T-helper 1 cell treated with Interleukin-12 subunit alpha and Interleukin-12 subunit beta and Interleukin-4 antibody, amounts not matched to agents 30 ng/mL and 1 ng/mL, for 36 hours (primary cell): ENCODE data around the gene LRRC74B. TPM values are rescaled to one million over a fixed set of nuclear protein-coding genes. Genes with fewer than 3 reads are reported as not detected.
"Not testable (repeated sequence)": the region's sequence is repeated elsewhere in the genome, so short reads cannot be mapped to it uniquely, and the experiment has no call there.

Experiments used
- intact Hi-C: fragments of 100-400 bp; cut with micrococcal nuclease; formaldehyde crosslinking; loops from one replicate; pipeline ENCODE4 v1.15.1; 2024
- total RNA-seq: library from RNA; stranded (reverse); gene quantifications from 2 replicates; pipeline ENCODE4 v1.2.3, GENCODE V29; 2022

Gene LRRC74B
- total RNA-seq, 1 donor from 2014 or later = not detected

DNA sequence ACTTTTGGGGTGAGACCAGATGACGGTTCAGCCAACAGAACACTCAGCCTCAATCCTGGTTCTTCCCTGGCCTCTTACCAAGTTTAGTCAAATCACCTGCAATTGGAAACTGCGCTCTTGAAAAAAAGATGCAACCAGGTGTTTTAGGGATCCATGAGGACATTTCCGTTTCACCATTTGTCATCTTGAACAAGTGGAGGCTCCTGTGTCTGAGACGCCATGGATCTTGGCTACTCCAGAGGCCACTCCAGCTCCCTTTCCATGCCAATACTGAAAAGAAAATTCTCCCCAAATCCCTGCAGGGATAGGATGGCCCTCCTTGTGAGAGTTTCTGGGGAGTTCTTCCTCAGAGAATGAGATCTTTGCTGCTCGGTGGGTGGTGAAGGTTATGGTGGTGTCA lies 27.7 kb downstream of the LRRC74B start:
- intact Hi-C loops = no loop called here

GRCh38 chr22:21074102-21074715 lies 28.5 kb downstream of the LRRC74B start:
- intact Hi-C loops = no loop called here

DNA sequence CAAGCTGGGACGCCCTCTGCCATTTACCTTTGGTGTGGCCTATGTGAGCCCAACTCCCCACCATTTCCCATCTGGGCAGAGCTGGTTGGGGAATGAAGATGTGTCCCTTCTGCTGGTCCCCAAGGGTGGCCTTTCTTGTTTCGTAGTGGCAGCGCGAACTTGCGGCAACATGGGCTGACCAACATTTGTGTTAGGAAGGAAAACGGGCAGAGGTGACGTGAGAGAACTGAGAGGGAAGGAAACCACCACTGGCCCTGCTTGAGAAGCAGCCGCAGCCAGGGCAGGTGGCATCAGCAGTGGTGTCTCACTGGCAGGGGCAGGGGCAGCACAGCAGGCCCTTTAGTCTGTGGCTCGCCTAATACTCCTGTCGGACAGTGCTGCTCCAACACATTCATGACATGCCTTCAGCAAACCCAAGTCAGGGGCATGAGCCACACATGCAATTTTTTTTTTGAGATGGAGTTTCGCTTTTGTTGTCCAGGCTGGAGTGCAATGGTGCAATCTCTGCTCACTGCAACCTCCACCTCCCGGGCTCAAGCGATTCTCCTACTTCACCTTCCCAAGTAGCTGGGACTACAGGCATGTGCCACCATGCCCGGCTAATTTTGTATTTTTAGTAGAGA lies 29.9 kb downstream of the LRRC74B start:
- intact Hi-C loops = no loop called here

GRCh38 chr22:21076912-21077625 lies 31.3 kb downstream of the LRRC74B start:
- intact Hi-C loops = no loop called here

- intact Hi-C loops = no loop called here
These were observed 32.2 kb downstream of the LRRC74B start for GRCh38 chr22:21077884-21078508.

- intact Hi-C loops = no loop called here
These were observed 33.2 kb downstream of the LRRC74B start for GRCh38 chr22:21078916-21079315.

DNA sequence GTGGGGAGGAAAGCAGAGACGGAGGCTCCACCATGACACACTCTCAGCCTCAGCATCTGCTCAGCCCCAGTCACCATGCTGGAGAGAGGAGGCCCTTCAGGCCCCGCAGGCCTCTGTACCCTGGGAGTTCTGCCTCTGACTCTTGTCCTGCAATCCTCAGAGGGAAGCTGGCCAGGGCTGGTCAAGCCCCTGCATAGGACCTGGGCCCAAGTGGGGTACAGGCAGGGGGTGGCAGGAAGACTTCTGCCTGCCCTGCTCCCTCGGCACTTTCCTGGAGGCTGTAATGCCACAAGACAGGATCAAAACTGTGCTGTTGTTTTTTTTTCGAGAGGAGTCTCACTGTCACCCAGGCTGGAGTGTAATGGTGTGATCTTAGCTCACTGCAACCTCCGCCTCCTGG lies 33.7 kb downstream of the LRRC74B start:
- intact Hi-C loops = no loop called here

DNA sequence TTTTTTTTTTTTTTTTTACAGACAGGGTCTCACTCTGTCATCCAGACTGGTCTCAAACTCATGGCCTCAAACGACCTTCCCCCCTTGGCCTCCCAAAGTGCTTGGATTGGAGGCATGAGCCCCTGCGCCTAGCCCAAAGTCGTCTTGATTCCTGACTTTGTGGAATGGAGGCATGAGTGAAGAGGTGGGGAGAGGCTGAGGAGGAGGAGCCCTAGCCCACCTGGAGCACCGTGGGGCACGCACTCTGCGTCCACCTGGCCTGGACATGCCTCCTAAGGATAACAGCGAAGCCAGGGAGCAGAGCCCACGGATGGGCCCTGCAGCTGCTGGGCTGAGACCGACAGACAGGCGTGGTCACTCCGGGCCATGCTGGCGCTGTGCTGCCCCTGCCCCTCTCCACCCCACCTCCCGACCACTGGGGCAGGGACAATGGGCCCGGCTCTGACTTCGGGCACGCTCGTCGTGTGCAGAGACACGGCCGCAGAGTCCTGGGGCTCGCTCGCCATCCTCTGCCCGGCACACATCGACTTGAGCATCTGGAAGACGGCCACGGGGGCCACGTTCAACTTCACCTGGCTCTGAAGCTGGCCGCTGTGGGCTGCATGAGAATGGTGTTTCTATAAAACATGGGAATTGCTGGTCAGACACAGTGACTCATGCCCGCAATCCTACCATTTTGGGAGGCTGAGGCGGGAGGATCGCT lies 34.8 kb downstream of the LRRC74B start:
- intact Hi-C loops = no loop called here

GRCh38 chr22:21082248-21082647 lies 36.5 kb downstream of the LRRC74B start:
- intact Hi-C loops = no loop called here

DNA sequence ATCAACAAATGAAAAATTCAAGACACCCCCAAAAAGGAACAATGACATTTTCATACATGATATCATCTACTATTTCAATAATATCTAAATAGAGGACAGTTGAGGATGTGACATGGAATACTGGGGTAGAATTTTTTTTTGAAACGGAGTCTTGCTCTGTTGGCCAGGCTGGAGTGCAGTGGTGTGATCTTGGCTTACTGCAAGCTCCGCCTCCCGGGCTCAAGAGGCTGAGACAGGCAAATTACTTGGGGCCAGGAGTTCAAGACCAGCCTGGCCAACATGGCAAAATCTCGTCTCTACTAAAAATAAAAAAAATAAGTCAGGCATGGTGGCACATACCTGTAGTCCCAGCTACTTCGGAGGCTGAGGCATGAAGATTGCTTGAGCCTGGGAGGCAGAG lies 41.4 kb downstream of the LRRC74B start:
- intact Hi-C loops = no loop called here

DNA sequence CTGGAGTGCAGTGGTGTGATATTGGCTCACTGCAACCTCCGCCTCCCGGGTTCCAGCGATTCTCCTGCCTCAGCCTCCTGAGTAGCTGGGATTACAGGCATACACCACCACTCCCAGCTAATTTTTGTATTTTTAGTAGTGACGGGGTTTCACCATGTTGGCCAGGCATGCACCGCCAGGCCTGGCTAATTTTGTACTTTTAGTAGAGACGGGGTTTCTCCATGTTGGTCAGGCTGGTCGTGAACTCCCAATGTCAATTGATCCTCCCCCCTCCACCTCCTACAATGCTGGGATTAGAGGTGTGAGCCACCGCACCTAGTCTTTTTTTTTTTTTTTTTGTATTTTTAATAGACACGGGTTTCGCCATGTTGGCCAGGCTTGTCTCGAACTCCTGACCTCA lies 42.2 kb downstream of the LRRC74B start:
- intact Hi-C loops = not testable (repeated sequence)

- intact Hi-C loops = not testable (repeated sequence)
These were observed 45.5 kb downstream of the LRRC74B start for GRCh38 chr22:21091220-21091619.

GRCh38 chr22:21092797-21093554 lies 47.2 kb downstream of the LRRC74B start:
- intact Hi-C loops = no loop called here

- intact Hi-C loops = not testable (repeated sequence)
These were observed 47.9 kb downstream of the LRRC74B start for GRCh38 chr22:21093555-21094137.

DNA sequence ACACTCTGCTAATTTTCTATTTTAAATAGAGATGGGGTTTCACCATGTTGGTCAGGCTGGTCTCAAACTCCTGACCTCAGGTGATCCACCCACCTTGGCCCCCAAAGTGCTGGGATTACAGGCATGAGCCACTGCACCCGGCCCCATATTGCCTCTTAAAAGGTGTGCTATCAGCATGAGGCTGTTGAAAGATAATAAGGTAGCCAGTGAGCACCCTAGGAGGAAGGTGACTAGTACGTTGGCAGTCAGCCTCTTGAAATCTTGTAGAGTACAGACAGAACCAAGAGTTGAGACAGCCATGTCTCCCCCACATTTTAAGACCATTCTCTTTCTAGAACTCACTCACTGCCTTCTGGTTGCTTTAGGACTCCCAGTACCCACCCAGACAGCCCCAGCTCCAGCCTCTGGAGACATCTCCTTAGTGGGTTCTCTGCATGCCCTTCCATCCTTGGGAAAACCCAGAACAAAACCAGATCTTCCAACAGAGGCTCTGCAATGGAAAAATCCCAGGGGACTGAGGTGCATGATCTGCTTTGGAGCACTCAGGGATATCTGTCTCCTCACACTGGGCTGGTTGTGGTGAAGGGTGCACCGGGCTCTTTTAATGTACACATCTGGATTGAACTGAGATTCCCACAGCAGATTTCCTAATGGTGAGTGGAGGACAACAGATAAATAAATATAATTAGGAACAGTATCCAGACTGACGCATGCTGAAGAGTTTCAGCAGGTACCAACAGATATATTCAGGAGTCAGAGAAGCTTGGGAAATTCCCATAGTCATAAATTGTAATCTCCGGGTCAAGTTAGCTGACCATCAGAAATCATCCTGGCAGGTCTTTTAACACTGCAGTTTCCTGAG lies 49.4 kb downstream of the LRRC74B start:
- intact Hi-C loops = no loop called here

- intact Hi-C loops = no loop called here
These were observed 50.0 kb downstream of the LRRC74B start for GRCh38 chr22:21095773-21096107.

- intact Hi-C loops = not testable (repeated sequence)
These were observed 51.1 kb downstream of the LRRC74B start for GRCh38 chr22:21096878-21097277.

GRCh38 chr22:21098099-21098671 lies 52.4 kb downstream of the LRRC74B start:
- intact Hi-C loops = no loop called here

GRCh38 chr22:21099578-21099977 lies 53.8 kb downstream of the LRRC74B start:
- intact Hi-C loops = no loop called here
